Measurements from ENCODE around the gene P4HA2.

Gene P4HA2

GRCh38 chr5:132227485-132228240 is at the start of gene P4HA2:
Gene P4HA2, minus strand, starts transcription at chr5:132227853. Its CDS starts 9,227 bp downstream, at chr5:132218626.
- DNase-seq (ENCODE audit: low read depth): peak; percentile 84

- DNase-seq (ENCODE audit: low read depth): no peak
Measured at GRCh38 chr5:132277256-132277655, 49.6 kb upstream of the P4HA2 start.

GRCh38 chr5:132275367-132276220 is 47.9 kb upstream of the P4HA2 start:
- DNase-seq (ENCODE audit: low read depth): no peak

GRCh38 chr5:132274050-132274792 is 46.6 kb upstream of the P4HA2 start:
- no peak for DNase-seq (ENCODE audit: low read depth)

- DNase-seq (ENCODE audit: low read depth): no peak
Measured at GRCh38 chr5:132273631-132274030, 46.0 kb upstream of the P4HA2 start.

GRCh38 chr5:132272311-132273210 is 44.9 kb upstream of the P4HA2 start:
- peak; percentile 69 for DNase-seq (ENCODE audit: low read depth)

- DNase-seq (ENCODE audit: low read depth): no peak
Measured at GRCh38 chr5:132271251-132272246, 43.9 kb upstream of the P4HA2 start.

- no peak for DNase-seq (ENCODE audit: low read depth)
Measured at GRCh38 chr5:132270706-132271105, 43.1 kb upstream of the P4HA2 start.

- DNase-seq (ENCODE audit: low read depth): no peak
Measured at GRCh38 chr5:132270335-132270665, 42.6 kb upstream of the P4HA2 start.

- no peak for DNase-seq (ENCODE audit: low read depth)
Measured at GRCh38 chr5:132269635-132270334, 42.1 kb upstream of the P4HA2 start.

GRCh38 chr5:132268769-132269551 is 41.3 kb upstream of the P4HA2 start:
- peak; percentile 54 for DNase-seq (ENCODE audit: low read depth)

- no peak for DNase-seq (ENCODE audit: low read depth)
Measured at GRCh38 chr5:132267931-132268768, 40.5 kb upstream of the P4HA2 start.

GRCh38 chr5:132267166-132267739 is 39.6 kb upstream of the P4HA2 start:
- no peak for DNase-seq (ENCODE audit: low read depth)

GRCh38 chr5:132266836-132267160 is 39.1 kb upstream of the P4HA2 start:
- DNase-seq (ENCODE audit: low read depth): no peak

- DNase-seq (ENCODE audit: low read depth): no peak
Measured at GRCh38 chr5:132266031-132266835, 38.6 kb upstream of the P4HA2 start.

- peak; percentile 97 for DNase-seq (ENCODE audit: low read depth)
Measured at GRCh38 chr5:132265336-132266030, 37.8 kb upstream of the P4HA2 start.
